H9 (cell line): ENCODE measurements around the gene PEX26. TPM values are rescaled to one million over a fixed set of nuclear protein-coding genes. Genes with fewer than 3 reads are reported as not detected.

Experiments used
- DNase-seq: peaks from one replicate; pipeline ENCODE4 v3.0.0-alpha.2; 2017
- H2AFZ ChIP-seq: one replicate; pipeline ENCODE4 v1.6.1; 2013; ENCODE audit warnings: mild to moderate bottlenecking, low read length, control low read depth, moderate library complexity
- H2AK5ac ChIP-seq: 2 replicates; pipeline ENCODE4 v1.6.1; 2013; ENCODE audit warnings: low read length, control low read depth, mixed read lengths; ENCODE audit not compliant: insufficient read length
- H2BK120ac ChIP-seq: one replicate; pipeline ENCODE4 v1.6.1; 2013; ENCODE audit warnings: low read depth, mild to moderate bottlenecking, low read length, control low read depth, inconsistent platforms; ENCODE audit not compliant: poor library complexity, severe bottlenecking
- H2BK12ac ChIP-seq: 2 replicates; pipeline ENCODE4 v1.6.1; 2013; ENCODE audit warnings: low read length, control low read depth, mixed read lengths, low read depth; ENCODE audit not compliant: insufficient read length
- H2BK15ac ChIP-seq: 2 replicates; pipeline ENCODE4 v1.6.1; 2013; ENCODE audit warnings: low read depth, low read length, control low read depth
- H2BK20ac ChIP-seq: one replicate; pipeline ENCODE4 v1.6.1; 2013; ENCODE audit warnings: low read depth, mild to moderate bottlenecking, low read length, control low read depth, inconsistent platforms; ENCODE audit not compliant: poor library complexity, severe bottlenecking
- H2BK5ac ChIP-seq: 2 replicates; pipeline ENCODE4 v1.6.1; 2013; ENCODE audit warnings: low read length, control low read depth, mixed read lengths; ENCODE audit not compliant: insufficient read length
- H3K14ac ChIP-seq: 2 replicates; pipeline ENCODE4 v1.6.1; 2013; ENCODE audit warnings: low read length, control low read depth; ENCODE audit not compliant: insufficient read depth
- H3K18ac ChIP-seq: 2 replicates; pipeline ENCODE4 v1.6.1; 2013; ENCODE audit warnings: low read depth, mild to moderate bottlenecking, mixed read lengths, low read length, control low read depth; ENCODE audit not compliant: insufficient read length
- H3K23ac ChIP-seq: 2 replicates; pipeline ENCODE4 v1.6.1; 2013; ENCODE audit warnings: low read length, control low read depth, mixed read lengths, low read depth; ENCODE audit not compliant: insufficient read length
- H3K23me2 ChIP-seq: 2 replicates; pipeline ENCODE4 v1.6.1; 2013; ENCODE audit warnings: low read depth, mild to moderate bottlenecking, mixed read lengths, low read length, control low read depth; ENCODE audit not compliant: insufficient read length, poor library complexity, severe bottlenecking
- H3K27ac ChIP-seq: 2 replicates; pipeline ENCODE4 v1.5.1; 2013; ENCODE audit warnings: low read length, control low read depth, mixed read lengths, low read depth; ENCODE audit not compliant: insufficient read length
- H3K27me3 ChIP-seq: 2 replicates; pipeline ENCODE4 v1.6.1; 2013; ENCODE audit warnings: low read length, control low read depth, inconsistent platforms; ENCODE audit not compliant: insufficient read depth
- H3K4ac ChIP-seq: 2 replicates; pipeline ENCODE4 v1.6.1; 2013; ENCODE audit warnings: low read depth, mild to moderate bottlenecking, control low read depth, inconsistent platforms, low read length, moderate library complexity
- H3K4me1 ChIP-seq: 2 replicates; pipeline ENCODE4 v1.6.1; 2013; ENCODE audit warnings: low read length, control low read depth, inconsistent platforms; ENCODE audit not compliant: insufficient read depth
- H3K4me2 ChIP-seq: 2 replicates; pipeline ENCODE4 v1.6.1; 2013; ENCODE audit warnings: low read length, control low read depth, mixed read lengths; ENCODE audit not compliant: insufficient read length, insufficient read depth
- H3K56ac ChIP-seq: 2 replicates; pipeline ENCODE4 v1.6.1; 2013; ENCODE audit warnings: low read depth, mild to moderate bottlenecking, mixed read lengths, low read length, control low read depth; ENCODE audit not compliant: insufficient read length
- H3K79me1 ChIP-seq: 2 replicates; pipeline ENCODE4 v1.6.1; 2013; ENCODE audit warnings: low read depth, mild to moderate bottlenecking, moderate library complexity, low read length, control low read depth, inconsistent platforms; ENCODE audit not compliant: insufficient read depth, poor library complexity, severe bottlenecking
- H3K79me2 ChIP-seq: 2 replicates; pipeline ENCODE4 v1.6.1; 2013; ENCODE audit warnings: low read length, control low read depth, inconsistent platforms; ENCODE audit not compliant: insufficient read depth
- H3K9ac ChIP-seq: 2 replicates; pipeline ENCODE4 v1.6.1; 2013; ENCODE audit warnings: low read length, control low read depth, mixed read lengths; ENCODE audit not compliant: insufficient read length; ENCODE audit errors: extremely low read depth
- H3K9me3 ChIP-seq: one replicate; pipeline ENCODE4 v1.6.1; 2013; ENCODE audit warnings: low read depth, low read length, inconsistent platforms; ENCODE audit not compliant: control insufficient read depth
- H3T11ph ChIP-seq: one replicate; pipeline ENCODE4 v1.6.1; 2013; ENCODE audit warnings: mild to moderate bottlenecking, low read length, control low read depth, inconsistent platforms
- H4K20me1 ChIP-seq: one replicate; pipeline ENCODE4 v1.6.1; 2013; ENCODE audit not compliant: control insufficient read depth, insufficient read length, insufficient read depth
- H4K5ac ChIP-seq: 2 replicates; pipeline ENCODE4 v1.6.1; 2013; ENCODE audit warnings: low read depth, mild to moderate bottlenecking, mixed read lengths, low read length, control low read depth; ENCODE audit not compliant: insufficient read length
- H4K8ac ChIP-seq: replicated peaks from 2 replicates; pipeline ENCODE4 v1.6.1; 2013; ENCODE audit warnings: low read length, control low read depth, mixed read lengths, low read depth; ENCODE audit not compliant: insufficient read length
- H4K91ac ChIP-seq: 2 replicates; pipeline ENCODE4 v1.6.1; 2013; ENCODE audit warnings: low read depth, mild to moderate bottlenecking, moderate library complexity, mixed read lengths, low read length, control low read depth; ENCODE audit not compliant: insufficient read length
- H3K27ac Mint-ChIP-seq, 3 experiments: 2 replicates in 2 of 3; 3 replicates in 1 of 3; pipeline ENCODE4 v1.8.0; 2020 to 2021; ENCODE audit warnings: mixed read lengths in 3 of 3, mild to moderate bottlenecking in 1 of 3, moderate library complexity in 1 of 3
- H3K27me3 Mint-ChIP-seq: 2 replicates; pipeline ENCODE4 v1.8.0; 2021; ENCODE audit warnings: low read depth, mild to moderate bottlenecking, moderate library complexity, mixed read lengths
- H3K36me3 Mint-ChIP-seq, 3 experiments: 2 replicates in 2 of 3; 3 replicates in 1 of 3; pipeline ENCODE4 v1.8.0; 2020 to 2021; ENCODE audit warnings: low read depth in 3 of 3, mixed read lengths in 3 of 3; ENCODE audit not compliant: insufficient read depth in 1 of 3
- H3K4me1 Mint-ChIP-seq, 2 experiments: 2 replicates each; pipeline ENCODE4 v1.8.0; 2020; ENCODE audit warnings: mixed read lengths in 2 of 2
- H3K4me3 Mint-ChIP-seq, 2 experiments: 2 replicates in 1 of 2; 3 replicates in 1 of 2; pipeline ENCODE4 v1.8.0; 2020 to 2021; ENCODE audit warnings: mild to moderate bottlenecking in 2 of 2, mixed read lengths in 2 of 2, moderate library complexity in 1 of 2
- H3K9me3 Mint-ChIP-seq, 2 experiments: 2 replicates in 1 of 2; 3 replicates in 1 of 2; pipeline ENCODE4 v1.8.0; 2020; ENCODE audit warnings: mild to moderate bottlenecking in 2 of 2, mixed read lengths in 2 of 2, moderate library complexity in 1 of 2
- WGBS: extraction: QIAGEN DNeasy Blood & Tissue Kit; methylation state at CpG from one replicate; pipeline ENCODE4 v1.1.7; 2013; ENCODE audit warnings: missing lambda C conversion rate, low lambda C conversion rate, mixed read lengths; ENCODE audit not compliant: insufficient read length; ENCODE audit errors: extremely low coverage; 5-methylcytosine and 5-hydroxymethylcytosine counted together
- total RNA-seq: library from RNA; stranded (reverse); gene quantifications from 2 replicates; pipeline ENCODE4 v1.2.1, GENCODE V29; 2021
- TF ChIP-seq, protein P1 (sequence below): fragments of 200-600 bp; sonication (generic); conservative IDR thresholded peaks from 3 replicates; pipeline ENCODE4 v1.8.0; 2021; ENCODE audit warnings: antibody characterized with exemption, mild to moderate bottlenecking

PEX26 gene
- total RNA-seq, 1 experiment from 2014 or later = 35.4 TPM

DNA sequence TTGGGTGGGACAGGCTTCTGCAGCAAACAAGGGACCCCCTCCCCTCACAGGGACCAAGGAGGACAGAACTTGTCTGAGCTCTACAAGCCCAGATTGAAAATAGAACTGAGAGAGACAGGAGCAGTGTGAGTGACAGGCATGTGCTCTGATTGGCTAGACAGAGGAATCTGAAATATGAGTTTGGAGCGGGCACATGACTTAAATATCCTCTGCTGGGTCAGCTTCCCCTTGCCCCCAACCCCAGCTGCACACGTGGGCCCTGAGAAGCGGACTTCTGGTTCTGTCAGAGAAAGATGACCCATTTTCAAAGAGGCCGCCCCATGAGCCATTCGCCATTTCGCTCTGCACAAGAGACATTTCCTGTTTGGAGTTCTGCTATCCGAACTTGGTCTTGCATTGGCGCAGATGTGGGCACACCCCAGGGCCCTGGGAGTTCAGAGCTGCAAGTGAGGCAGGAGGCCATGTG, 38.1 kb downstream of the PEX26 start:
- Histone ChIP-seq H3K27me3 (no peaks in the 10 kb centered on the region; the same call in 1 of the 2 replicates), H3T11ph (no peak overlapping the region), H4K5ac (no peak overlapping the region), H3K9ac (no peak overlapping the region), H4K91ac (no peak overlapping the region), H3K23ac (no peak overlapping the region), H3K23me2 (peaks cover 2% of the 10 kb centered on the region), H3K18ac (no peak overlapping the region), H4K8ac (no peak overlapping the region), H2BK120ac (no peak overlapping the region), H2BK20ac (no peak overlapping the region), H3K4me2 (no peak overlapping the region), H2BK12ac (no peak overlapping the region), H2BK5ac (no peak overlapping the region), H3K79me2 (no peaks in the 10 kb centered on the region), H3K4ac (no peak overlapping the region), H3K79me1 (no peaks in the 10 kb centered on the region), H2AFZ (no peak overlapping the region), H2AK5ac (no peak overlapping the region), H3K9me3 (no peaks in the 10 kb centered on the region), H4K20me1 (no peaks in the 10 kb centered on the region), H2BK15ac (no peak overlapping the region), H3K4me1 (no peaks in the 10 kb centered on the region), H3K14ac (no peak overlapping the region), H3K27ac (no peak overlapping the region), H3K56ac (no peak overlapping the region)
- H3K27ac Mint-ChIP-seq = no peak overlapping the region
- peaks cover 31% of the 10 kb centered on the region for H3K27me3 Mint-ChIP-seq
- H3K36me3 Mint-ChIP-seq = no peaks in the 10 kb centered on the region
- TF ChIP-seq, protein P1, sequence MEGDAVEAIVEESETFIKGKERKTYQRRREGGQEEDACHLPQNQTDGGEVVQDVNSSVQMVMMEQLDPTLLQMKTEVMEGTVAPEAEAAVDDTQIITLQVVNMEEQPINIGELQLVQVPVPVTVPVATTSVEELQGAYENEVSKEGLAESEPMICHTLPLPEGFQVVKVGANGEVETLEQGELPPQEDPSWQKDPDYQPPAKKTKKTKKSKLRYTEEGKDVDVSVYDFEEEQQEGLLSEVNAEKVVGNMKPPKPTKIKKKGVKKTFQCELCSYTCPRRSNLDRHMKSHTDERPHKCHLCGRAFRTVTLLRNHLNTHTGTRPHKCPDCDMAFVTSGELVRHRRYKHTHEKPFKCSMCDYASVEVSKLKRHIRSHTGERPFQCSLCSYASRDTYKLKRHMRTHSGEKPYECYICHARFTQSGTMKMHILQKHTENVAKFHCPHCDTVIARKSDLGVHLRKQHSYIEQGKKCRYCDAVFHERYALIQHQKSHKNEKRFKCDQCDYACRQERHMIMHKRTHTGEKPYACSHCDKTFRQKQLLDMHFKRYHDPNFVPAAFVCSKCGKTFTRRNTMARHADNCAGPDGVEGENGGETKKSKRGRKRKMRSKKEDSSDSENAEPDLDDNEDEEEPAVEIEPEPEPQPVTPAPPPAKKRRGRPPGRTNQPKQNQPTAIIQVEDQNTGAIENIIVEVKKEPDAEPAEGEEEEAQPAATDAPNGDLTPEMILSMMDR = no peak
- WGBS = no CpG with 5 or more reads among the region's 8 CpGs
- no peaks in the 10 kb centered on the region for H3K9me3 Mint-ChIP-seq
- peaks cover 4 to 7% of the 10 kb centered on the region in 2 experiments; a peak in 3 of 4 replicates for H3K4me1 Mint-ChIP-seq
- DNase-seq = no peak
- no peak overlapping the region for H3K4me3 Mint-ChIP-seq
